Ecto neural progenitor cell (in vitro differentiated cells): Measurements from ENCODE around the gene SPEM1.
"Not testable (repeated sequence)": the region's sequence is repeated elsewhere in the genome, so short reads cannot be mapped to it uniquely, and the experiment has no call there.

Experiments
- DNase-seq: peaks from one replicate; pipeline ENCODE4 v3.0.0-alpha.2; 2018; ENCODE audit warnings: low spot score

SPEM1 gene

DNA sequence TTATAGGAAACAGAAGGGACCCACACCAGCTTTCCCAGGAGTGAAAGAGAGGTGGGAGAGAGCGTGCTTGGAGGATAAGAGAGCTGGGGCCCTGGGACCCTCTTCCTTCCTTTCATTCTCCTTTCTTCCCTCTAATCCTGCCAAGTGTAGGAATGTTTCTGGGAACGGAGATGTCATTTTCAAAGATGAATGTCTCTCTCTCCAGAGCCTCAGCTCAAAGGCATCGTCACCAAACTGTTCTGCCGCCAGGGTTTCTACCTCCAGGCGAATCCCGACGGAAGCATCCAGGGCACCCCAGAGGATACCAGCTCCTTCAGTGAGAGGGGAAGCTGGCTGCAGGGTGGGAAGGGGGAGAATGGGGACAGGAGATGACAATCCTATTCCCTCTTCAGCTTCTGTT, 21.1 kb downstream of the SPEM1 start:
- DNase-seq: no peak

DNA sequence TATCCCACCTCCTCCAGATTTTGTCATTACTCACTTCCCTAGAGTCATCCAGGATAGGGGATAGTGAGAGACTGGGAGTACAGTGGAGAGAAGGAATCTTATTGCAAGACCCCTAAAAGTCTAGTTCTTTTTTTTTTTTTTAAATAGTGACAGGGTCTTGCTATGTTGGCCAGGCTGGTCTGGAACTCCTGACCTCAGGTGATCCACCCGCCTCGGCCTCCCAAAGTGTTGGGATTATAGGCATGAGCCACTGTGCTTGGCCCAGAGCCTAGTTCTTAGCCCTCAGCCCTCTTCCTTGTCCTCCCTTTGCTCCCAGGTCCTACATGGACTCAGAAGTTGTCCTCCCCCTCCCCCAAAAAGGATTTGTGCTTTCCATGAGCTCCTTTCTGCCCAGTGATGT, 22.0 kb downstream of the SPEM1 start:
- DNase-seq: no peak

DNA sequence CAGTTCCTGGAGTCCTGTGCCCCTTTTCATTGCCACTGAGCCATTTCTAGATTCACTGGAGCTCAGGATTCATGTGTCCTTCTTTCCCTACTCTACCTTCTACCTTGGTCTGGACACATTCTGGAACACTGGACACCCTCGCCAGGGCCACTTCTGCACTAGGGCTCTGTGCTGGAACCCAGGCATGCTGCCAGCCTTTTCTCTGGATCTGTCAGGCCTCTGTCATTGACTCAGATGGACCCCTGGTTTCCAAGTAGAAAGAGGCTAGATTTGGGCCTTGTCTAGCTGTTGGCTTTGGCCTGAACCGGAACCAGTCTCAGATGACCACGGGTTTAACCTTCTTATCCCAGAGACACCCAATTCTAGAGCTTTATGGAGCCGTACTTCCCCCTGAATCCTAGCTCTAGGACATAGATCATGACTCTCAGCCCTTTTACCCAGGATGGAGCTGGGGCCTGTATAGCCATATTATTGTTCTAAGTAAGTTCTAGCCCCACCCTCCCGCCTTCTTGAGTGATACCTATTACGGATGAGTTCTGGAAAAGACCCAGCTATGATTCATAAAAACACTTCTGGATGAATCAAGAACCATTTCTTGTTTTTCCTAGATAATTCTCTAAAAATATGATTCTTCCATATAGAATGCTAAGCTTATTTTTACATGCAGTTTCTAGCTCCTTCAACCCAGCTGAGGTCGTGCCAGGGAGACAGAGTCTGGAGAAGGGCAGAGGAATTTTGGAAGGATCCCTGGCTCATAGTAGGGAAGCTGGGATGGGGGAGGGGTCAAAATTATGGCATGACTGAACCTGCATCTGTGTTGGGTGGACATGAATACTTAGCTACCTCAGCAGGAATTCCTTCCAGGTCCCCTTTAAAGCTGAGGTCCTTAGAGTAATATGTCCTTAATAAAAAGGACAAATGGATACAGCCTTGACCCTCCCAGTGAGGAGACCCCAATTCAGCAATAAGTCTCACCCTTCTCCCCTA, 23.7 kb downstream of the SPEM1 start:
- DNase-seq: no peak

DNA sequence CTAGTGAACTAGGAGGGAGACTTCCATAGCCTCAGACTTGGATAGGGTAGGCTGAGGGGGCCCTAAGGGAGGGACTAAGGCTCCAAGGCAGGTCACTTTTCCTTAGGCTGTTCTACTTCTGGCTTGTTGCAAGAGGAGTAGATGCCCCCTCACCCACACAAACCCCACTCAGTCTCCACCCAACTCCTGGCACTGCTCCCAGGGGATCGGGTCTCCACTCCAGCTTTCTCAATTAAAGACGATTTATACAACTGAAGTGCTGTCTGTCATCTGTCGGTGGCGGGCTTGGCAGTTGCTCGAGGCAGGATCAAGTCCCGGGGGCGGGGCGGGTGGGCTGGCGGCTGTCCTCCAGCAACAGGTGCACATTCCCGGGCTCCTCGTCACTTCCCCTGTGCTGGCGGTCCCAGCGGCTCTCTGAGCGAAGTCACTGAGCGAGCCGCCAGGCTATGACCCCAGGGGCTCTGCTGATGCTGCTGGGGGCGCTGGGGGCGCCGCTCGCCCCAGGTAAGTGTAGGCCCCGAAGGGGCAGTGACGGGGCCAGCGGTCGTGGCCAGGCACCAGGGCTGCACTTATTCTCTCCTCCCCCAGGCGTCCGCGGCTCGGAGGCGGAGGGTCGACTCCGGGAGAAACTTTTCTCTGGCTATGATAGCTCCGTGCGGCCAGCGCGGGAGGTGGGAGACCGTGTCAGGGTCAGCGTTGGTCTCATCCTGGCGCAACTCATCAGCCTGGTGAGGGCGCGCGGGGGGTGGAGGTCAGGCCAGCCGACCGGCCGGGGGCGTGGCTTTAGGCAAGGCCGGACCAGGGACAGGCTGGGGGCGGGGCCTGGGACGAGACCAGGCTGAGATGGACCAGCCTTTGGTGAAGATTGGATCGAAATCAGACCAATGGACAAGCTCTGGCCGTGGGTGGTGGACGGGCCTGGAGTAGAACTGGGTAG, 24.8 kb downstream of the SPEM1 start, which contains the start of gene CHRNB1:
Gene CHRNB1 (plus strand): TSS at position 380 of the 937 bp plus-strand sequence. CDS start 67 bp downstream, at position 447.
- DNase-seq: peak; percentile 97

DNA sequence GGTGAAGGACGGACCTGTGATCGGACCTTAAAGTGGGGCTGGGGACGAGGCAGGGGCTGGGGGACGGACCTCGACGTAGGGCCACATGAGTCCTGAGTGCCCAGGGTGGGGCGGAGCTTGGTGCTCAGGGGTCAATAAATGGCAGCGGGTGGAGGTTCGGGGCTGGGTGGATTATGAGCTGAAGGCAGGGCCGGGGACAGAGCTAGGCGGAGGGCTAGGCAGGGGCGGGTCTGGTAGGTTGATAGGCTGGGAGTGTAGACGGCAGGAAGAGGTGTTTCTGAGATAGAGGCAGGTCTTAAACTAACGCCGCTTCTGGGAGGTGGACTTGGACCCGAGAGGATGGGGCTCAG, 25.5 kb downstream of the SPEM1 start:
- DNase-seq: no peak

DNA sequence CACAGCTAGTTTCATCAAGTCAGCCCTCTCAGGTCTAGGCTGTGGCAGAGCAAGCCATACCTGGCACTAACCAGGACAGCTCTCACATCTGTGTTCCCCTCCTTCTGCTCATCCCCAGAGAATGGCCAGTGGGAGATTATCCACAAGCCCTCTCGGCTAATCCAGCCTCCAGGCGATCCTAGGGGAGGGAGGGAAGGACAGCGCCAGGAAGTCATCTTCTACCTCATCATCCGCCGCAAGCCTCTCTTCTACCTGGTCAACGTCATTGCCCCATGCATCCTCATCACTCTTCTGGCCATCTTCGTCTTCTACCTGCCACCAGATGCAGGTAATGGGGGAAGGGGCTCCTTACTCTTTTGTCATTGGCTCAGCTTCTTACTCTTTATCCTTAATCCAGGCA, 28.3 kb downstream of the SPEM1 start:
- DNase-seq: no peak

DNA sequence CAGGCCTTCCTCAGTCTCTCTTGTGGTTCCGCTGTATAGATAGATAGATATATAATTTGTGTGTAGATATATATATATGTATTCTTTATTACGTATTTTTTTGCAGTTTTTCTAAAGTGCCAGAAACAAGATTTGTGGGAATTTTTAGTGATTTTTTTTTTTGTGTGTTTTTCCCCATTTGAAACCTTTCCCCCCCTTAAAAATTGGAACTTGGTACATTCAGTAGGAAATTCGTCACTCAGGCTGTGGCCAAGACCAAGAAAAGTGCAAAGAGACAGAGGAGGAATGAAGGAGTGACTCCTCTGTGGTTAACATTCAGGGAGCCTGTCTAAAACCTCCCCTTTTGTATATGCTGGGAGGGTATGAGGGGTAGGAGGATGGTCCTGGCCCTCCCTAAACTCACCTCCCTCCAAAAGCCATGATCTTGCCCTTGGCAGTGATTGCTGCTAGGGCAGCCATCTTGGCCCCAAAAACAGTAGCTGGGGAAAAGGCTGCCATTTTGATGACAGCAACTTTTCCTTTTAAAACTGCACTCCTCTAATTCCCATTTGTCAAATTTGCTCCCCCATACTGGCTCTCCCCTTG, 39.9 kb downstream of the SPEM1 start:
- DNase-seq: no peak

DNA sequence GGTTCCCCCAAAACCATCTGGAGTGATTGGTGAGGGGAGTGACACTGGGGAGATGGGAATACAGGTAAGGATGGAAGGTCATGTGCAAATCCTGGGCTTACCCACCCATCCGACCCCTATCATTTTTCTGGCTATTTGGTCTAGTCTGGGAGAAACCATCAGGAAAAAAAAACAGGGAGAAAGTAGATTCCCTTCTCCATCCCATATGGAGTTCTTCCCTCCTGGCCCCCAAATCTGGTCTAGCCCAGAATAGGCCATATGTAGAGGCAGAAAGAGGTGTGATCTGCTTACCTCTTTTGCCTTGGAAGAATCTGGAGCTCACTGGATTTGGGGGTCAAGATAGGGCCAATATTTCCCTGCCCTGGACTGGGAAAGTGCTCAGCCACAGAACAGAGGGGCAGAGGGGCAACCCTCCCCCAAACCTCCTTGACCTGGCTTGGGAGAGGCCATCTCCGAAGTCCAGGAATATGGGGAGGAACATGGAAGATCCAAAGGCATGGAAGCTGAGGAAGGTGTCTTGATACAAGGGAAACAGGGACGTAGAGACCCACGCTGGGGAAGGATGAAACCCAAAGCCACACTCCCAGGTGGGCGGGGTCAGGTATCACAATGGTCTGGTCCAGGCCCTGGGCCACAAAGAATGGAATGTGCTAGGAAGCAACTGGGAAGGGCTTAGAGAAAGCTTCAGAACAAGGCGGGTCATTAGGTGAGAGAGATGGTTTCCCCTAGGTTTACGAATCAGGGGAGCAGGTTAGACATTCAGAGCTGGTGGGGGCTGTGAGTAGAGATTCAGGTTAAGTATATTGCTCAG, 40.9 kb downstream of the SPEM1 start:
- no peak for DNase-seq

DNA sequence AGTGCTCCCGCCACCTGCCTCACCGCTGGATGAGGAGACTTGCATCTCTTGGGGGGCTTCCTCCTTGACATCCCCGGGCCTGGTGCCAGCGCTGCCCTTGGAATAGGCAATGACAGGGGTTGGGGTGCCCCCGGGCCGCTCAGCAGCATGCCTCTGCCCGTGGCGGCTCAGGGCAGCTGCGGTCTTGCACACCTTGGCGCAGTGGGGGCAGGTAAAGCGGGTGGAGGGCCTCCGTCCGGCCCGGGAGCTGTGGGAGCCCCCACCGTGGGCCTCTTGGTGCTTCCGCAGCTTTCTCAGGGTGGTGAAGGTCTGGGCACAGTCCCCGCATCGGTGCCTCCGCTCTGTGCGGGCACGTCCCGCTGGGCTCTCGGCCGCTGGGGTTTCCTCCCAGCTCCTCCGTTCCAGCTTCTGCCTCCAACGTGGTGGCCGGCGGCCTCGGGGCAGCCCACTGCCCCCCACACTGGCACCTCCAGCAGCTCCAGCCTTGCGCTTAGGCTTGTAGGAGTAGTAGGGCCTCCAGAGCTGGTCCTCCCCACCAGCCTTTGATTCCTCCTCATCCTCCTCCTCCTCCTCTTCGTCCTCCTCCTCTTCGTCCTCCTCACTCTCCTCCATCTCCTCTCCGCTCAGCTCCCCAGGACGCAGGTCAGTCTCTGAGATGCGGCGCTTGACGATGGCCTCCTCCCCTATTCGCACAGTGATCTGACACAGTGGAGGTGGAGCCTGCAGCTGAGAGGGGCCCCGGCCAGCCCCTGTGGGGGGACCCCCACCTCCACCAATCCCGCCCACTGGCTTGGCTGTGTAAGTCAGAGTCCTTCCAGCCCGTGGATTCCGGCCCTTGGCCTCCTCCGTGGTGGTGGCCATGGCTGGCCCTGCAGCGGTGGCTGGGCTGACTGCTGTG, 42.6 kb downstream of the SPEM1 start:
- no peak for DNase-seq

DNA sequence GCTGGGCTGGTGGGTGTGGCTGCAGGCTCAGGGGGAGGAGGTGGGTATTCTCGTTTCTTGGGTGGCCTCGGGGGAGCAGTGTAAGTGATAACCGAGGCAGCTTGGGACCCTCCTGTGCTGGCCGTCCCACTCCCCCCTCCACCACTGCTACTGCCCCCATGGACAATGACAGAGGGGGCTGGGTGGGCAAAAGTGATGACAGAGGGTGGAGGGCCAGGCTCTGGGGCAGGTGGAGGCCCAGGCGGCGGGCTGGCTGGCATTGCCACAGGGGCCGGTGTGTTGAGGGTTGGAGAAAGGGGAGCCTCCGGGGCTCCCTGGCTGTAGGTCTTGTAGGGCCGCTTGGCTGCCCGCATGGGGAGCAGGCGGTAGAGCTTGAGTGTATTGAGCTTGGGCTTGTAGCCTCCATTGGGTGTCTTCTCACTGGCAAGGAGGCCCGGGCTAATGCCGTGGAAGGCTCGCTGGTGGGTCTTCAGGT, 43.3 kb downstream of the SPEM1 start:
- DNase-seq: no peak

DNA sequence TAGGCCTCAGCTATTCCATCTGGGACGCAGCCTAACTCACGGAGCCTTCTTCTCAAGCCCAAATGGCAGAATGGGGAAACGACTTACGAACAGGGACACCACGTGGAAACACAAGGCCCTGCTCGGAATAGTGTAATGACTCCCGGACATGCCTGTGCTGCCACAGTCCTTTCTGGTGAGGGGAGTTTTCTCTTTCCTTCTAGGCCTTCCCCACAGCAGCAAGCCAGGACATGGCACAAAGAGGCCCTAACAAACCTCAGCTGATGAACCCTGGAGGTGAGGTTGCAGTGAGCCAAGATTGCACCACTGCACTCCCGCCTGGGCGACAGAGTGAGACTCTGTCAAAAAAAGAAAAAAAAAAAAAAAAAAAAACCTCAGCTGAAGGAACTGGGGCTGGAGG, 44.0 kb downstream of the SPEM1 start:
- no peak for DNase-seq

DNA sequence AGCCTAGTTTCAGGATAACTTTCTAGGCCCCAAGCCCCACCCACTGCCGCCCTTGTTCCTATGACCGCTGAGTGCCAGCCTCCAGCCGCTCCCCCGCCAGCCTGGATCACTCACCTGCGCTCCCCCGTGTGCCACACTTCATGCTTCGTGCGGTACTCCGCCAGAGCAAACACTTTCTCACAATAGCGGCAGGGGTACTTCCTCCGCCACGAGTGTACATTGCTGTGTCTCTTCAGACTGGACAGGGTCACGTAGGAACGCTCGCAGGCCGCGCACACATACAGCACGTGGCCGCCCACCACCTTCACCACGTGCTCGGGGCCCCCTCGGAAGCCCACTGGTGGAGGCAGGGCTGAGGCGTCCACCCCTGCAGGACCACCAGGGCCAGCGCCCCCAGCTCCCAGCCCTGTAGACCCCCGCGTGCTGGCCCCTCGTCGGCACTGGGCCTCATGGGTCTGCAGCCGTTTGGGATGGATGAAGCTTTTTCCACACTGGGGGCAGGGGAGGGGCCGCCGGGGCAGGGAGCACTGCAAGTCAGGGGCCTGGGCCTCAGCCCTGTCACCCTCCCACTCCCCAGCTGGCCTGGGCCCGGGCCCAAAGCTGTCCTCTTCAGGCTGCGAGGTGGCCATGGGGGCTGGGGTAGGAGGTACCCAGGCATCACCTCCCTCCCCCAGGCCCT, 45.6 kb downstream of the SPEM1 start:
- no peak for DNase-seq

DNA sequence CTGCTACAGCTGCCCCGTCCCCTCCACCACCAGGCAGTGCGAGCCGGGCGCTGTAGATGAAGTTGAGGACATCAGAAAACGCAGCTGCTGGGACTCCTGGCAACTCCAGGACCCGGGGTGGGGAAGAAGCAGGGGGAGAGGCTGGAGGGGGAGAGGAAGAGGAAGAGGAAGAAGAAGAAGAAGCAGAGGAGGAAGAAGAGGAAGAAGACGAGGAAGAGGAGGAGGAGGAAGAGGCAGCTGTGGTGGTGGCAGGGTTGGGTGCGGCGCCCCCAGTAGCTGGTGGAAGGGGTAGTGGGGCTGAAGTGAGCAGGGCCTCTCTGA, 46.2 kb downstream of the SPEM1 start:
- DNase-seq: no peak

DNA sequence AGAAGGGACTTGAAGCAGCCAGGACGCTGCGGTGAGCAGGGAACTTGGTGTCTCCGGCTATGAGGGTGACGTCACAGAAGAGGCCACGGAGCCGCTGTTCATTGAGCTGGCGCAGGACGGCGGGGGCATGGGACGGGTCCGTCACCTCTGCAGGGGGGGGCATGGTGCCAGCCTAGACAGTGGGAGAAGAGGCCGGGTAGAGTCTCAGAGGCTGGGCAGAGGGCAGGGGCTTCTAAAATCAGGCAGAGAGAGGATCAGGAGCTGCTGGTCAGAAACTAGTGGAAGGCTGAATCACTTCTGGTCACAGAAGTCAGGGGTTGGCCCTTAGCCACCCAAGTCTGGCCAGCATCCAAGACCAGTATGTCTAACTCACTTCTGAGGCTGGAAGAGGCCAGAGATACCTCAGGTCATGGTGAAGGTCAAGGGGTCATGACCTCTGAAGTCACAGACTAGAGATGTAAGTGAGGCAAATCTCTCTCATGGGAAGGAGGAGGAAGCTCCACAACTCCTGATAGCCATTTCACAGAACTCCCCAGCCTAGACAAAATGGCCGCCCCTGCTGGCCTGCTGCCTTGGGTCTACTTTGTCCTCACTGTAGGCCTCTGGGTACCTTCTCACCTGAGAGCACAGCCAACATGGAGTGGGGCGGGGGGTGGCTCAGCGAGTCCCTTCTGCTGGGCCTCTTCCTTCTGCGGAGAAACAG, 46.7 kb downstream of the SPEM1 start:
- no peak for DNase-seq

DNA sequence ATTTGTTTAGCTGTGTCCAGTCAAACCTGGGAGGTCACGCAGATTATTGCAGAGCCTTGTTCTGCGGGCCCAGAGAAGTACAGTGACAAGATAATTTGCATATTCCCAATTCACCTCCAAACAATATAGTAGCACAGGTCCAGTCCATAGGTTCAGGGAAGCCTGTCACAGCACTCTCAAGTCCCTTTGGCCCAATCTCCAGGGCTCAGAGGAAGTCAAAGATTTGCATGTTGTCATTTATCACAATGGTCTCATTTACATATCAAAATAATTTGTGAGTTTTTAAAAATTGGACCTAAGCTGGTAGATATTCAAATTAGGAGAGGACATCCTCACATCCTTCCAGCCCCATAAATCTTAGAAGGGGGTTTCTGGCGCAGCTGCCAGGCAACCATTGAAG, 47.4 kb downstream of the SPEM1 start:
- no peak for DNase-seq

DNA sequence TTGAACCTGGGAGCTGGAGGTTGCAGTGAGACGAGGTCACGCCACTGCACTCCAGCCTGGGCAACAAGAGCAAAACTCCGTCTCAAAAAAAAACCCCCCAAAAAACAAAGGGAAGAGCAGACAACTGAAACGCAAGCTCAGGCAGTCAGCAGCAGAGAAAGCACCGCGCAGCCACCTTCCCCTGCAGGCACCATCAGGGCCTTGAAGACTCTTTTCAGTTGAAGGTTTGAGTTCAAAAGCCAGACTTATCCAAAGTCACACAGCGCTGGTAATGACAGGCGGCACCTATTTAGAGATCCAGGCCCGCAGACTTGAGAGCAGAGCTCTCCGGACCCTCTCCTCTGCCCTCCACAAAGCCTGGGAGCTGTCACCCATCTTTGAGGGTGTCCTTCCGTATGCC, 48.2 kb downstream of the SPEM1 start:
- no peak for DNase-seq

DNA sequence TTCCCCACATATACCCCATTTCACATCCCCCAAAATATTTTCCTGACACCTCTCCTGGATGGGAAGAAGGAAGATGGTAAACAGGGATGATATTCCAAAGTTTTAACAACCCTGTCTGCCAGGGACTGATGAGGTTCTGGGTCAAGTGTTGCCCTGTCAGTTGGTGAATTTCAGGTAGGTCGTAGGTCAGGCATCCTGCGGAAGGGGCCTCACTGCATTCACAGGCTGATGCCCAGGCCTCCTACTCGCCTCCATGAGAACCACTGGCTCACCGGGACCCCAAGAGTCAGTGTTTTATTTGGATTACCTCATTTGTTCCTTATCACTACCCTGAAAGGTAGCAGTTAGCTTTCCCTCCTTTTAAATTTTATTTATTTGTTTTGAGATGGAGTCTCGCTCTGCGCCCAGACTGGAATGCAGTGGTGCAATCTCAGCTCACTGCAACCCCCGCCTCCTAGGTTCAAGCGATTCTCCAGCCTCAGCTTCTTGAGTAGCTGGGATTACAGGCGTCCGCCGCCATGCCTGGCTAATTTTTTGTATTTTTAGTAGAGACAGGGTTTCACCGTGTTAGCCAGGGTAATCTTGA, 48.8 kb downstream of the SPEM1 start:
- DNase-seq: no peak

DNA sequence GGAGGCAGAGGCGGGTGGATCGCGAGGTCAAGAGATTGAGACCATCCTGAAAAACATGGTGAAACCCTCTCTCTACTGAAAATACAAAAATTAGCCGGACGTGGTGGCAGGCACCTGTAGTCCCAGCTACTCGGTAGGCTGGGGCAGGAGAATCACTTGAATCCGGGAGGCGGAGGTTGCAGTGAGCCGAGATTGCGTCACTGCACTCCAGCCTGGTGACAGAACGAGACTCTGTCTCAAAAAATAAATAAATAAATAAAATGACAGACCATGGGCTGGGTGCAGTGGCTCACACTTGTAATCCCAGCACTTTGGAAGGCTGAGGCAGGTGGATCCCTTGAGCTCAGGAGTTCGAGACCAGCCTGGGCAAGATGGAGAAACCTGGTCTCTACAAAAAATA, 49.7 kb downstream of the SPEM1 start:
- not testable (repeated sequence) for DNase-seq

DNA sequence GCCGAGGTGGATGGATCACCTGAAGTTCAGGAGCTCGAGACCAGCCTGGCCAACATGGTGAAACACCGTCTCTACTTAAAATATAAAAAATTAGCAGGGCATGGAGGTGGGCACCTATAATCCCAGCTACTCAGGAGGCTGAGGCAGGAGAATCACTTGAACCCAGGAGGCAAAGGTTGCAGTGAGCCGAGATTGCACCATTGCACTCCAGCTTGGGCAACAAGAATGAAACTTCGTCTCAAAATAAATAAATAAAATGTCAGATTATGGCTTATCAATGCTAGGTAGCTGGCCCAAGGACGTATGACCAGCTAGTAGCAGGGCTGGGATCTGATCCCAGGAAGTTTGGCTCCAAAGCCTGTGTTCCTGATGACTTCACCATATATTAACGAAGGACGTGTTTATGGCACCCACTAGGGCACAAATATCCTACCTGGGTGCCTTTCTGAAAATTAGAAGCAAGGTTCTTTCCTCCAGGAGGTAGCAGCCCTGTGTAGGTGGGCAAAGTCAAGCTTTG, 50.4 kb downstream of the SPEM1 start:
- not testable (repeated sequence) for DNase-seq
